Stimulated activated CD4-positive, alpha-beta T cell treated with anti-CD3 and anti-CD28 coated beads, Interleukin-1b, Interleukin-23, amount 100 ng/mL, for 1 hour (primary cell): Measurements from ENCODE around the gene ERCC1.
"Not testable (repeated sequence)": the region's sequence is repeated elsewhere in the genome, so short reads cannot be mapped to it uniquely, and the experiment has no call there.

ENCODE experiments used
- DNase-seq, 2 donors: peaks; one replicate each; pipeline ENCODE4 v3.0.0-alpha.2; 2020; ENCODE audit warnings: low read depth in 2 of 2

The ERCC1 gene

DNA sequence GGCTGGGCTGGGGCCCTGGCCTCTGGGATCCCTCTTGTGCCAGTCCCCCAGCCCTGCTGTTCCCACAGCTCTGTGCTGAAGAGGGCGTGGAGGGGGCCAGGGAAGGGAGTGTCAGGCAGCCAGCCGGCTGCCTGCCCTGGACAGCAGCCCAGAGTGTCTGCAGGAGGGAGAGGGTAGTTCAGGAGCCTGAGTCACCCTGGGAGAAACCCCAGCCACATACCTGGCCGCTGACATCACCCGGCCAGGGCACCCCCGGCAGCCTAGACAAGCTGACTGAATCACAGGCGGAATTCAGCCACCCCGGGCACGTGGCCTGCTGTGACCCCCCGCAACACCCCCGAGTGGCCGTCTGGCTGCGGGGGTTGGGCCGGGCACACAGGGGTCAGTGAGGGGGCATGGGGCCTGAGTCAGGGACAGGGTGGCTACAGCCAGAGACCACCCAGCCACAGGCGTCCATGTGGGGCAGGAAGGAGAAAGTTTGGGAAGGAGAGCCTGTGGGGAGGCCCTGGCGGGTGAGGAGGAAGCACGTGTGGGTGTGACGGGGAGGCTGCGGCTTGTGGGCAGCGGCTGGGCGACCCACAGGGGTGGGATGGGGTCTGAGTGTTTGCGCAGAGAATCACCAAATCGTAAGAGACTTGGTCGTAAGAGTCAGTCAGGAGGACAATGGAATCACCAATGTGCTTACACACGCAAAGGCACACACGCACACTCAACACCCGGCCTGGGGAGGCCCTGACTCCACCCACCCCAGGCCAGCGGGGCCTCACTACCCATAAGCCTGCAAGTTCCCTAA is 32.2 kb upstream of the ERCC1 start:
- peak in 1 of 2 donors; percentile 34 for DNase-seq

DNA sequence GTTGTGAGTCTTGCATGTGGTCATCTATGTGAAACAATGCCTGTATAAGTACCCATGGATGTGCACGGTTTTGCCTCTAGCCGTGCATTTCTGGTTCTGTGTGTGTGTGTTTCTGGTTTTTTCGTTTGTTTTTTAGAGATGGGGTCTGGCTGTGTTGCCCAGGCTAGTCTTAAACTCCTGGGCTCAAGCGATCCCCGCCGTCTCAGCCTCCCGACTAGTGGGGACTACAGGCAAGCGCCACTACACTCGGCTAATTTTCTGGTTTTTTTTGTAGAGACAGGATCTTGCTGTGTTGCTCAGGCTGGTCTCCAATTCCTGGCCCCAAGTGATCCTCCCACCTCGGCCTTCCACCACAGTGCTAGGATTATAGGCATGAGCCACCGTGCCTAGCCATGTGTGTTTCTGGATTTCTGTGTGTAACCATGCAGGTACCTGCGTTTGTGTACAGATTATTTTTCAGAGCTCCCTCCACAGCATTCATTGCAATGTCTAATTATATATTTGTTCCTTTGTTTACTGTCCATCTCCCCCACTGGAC is 28.2 kb upstream of the ERCC1 start:
- DNase-seq = no peak

DNA sequence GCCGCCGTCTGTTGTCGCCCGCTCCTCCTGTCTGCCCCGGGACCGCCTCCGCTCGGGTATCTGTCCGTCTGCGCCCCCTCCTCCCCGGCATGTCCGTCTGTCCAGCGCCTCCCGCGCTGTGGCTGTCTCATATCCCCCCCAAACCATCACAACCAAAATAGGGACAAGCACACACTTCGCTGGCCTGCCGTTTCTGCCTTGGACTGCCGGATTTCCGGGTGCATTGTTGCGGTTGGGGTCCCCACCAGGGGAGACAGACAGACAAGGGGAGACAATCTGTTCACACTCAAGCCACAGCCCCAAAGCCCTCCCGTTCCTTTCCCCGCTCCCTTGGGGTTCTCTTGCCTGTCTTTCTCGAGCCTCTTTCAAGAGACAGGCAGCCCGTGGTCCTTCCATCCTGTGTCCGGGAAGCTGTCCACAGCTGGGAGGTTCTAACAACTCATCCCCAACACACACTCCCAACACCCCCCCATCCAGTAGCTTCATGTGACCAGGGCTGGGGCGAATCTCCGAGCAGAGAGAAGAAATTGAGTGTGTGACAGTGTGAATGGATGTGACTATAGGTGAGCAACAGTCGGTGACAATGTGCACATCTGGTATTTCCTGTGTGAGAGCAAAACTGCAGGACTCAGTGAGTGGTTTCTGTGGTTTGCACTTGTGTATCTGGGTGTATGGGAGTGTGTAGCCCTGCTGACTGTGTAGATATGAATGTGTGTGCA is 27.6 kb upstream of the ERCC1 start:
- DNase-seq = peak in 1 of 2 donors; percentile 11

DNA sequence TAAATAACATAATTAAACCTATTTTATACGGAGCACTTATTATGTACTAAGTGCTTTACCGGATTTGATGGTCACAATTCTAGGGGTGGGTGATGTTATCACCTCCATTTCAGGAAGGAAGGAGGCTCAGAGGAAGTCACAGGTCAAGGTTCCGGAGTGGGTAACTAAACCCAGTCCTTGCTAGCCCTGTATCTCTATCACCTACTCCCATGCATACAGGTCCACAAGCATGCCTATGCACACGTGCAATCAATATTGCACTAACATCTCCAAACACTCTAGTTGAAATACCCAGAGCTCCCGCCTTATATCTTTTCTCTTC is 26.3 kb upstream of the ERCC1 start:
- no peak for DNase-seq

DNA sequence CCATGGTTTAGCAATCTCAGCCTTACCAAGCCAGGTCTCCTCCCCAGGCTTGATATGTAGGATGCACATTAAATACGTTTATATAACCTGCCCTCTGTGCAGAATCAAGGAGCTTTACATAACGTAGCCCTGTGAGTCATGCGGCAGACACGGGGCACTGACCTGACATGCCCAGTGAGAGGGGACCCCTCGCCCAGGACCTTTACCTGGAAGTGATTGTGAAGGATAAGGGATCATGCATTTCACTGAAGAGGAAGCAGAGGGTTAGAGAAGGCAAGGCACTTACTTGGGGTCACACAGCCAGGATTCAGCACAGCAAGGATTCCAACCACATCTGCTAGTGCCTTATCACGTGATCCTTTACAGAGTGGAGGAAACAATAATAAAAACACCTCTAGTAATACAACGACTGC is 25.2 kb upstream of the ERCC1 start:
- no peak for DNase-seq

DNA sequence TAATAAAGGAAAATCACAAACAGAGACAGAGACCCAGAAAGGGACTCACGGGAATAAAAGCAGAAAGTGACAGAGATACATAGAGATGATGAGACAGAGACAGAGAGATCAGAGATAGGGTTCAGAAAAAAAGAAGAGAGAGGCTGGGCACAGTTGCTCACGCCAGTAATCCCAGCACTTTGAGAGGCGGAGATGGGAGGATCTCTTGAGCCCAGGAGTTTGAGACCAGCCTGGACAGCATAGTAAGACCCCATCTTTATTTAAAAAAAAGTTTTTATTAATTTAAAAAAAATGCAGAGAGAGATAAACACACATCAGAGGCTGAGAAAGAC is 24.7 kb upstream of the ERCC1 start:
- DNase-seq = no peak

DNA sequence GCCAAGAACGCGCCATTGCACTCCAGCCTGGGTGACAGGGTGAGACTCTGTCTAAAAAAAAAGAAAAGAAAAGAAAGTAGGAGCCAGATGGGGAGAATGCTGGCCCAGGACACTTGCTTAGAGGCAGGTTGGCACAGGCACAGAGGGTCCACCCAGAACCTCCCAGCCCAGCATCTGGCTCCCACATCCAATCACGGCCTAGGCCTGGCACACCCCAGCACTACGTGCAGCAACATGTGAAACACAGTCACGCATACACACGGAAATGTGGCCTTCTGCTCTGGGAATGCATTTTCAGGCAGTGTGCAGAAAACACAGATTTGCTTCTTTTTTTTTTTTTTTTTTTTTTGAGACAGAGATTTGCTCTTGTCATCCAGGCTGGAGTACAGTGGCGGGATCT is 23.2 kb upstream of the ERCC1 start:
- DNase-seq = no peak

DNA sequence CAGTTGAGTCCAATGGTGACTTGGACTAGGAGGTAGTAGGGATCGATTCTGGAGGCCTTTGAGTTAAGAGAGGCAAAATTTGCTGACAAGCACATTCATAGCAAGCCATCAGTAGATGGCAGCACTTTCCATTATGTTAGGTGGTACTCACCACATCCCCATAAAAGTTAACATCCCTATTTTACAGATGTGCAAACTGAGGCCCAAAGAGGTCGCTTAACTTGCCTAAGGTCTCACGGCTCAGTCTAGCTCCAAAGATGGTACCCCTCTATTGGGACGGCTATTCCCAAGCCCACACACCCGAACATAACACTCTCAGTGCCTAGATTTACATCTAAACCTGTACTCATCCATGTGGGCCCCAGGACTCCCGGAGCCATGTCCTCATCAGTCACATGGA is 22.6 kb upstream of the ERCC1 start:
- DNase-seq = no peak

DNA sequence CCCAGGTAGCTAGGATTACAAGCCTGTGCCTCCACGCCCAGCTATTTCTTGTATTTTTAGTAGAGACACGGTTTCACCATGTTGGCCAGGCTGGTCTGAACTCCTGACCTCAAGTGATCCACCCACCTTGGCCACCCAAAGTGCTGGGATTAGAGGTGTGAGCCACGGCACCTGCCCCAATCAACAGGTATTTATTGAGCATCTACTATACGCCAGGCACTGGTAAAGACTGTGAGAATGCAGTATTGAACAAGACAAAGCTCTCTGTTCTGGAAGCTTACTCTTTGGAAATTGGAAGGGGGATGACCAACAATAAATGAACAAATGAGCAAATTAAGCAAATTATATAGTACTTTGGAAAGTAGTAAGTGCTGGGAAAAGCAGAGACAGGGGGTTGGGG is 21.4 kb upstream of the ERCC1 start:
- no peak for DNase-seq

DNA sequence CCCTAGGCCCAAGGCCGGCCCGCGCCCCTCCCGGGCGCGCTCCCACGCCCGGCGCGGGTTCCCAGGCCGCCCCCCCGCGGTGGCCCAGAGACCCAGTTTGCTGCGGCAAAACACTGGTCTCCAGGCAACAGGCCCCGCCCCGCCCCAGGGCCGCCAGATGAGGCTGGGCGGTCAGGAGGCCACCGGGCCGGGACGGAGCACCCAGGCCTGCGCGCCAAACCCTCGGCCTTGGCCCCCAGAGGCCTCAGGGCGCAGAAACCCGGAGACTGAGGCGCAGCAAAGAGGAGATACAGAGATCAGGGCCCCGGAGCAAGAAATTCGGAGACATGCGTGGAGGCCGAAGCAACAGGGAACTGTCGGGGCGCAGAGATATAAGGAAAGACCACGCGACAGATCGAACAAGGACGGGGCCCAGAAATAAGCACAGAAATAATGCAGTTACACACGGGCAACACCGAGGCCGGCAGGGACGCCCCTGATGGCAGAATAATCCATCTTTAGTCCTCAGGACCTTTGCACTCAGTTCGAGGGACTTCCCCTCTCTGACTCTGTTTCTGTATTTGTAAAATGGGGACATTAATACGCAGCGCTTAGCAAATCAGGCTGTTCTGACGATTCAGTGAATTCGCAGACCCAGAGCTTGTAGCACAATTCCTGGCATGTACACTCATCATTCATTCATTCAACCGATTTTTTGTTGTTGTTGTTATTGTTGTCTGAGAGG is 20.8 kb upstream of the ERCC1 start:
- DNase-seq = peak in 1 of 2 donors; percentile 54

DNA sequence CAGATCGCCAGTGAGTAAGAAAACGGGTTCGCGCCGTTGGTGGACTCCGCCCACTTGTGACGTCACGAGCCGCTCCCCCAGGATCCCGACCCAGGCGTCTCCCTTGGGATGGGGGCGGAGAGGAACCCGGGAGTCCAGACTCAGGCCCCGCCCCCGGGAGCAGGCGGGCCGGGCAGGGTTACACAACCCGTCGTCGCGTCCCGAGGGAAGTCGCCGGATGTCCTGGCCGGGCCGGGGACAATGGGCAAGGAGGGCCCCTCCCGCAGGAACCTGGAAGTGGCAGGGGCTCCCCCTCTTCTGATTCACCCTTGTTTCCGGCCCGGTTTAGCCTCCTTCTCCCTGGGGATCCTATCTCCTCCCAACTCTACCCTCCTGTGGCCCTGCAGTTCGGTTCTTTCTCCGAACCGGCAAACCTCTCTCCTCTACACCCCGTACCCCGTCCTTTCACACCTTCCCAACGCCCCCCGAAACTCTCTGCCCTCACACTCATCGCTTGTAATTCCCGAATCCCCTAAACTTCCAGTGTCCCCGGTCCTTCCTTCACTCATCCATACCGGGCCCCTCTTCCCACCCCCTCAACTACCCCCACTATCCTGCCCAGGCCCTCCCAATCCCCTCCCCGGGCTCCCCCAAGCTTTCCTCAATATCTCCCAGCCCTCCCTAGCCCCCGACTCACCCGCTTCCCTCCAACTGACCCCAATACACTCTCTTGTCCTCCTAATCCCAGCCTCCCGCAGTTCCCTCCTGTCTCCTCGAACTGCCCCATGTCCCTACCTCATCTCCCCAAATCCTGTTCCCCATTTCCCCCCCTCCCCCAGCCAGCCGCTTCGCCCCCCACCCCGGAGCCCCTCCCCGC is 20.0 kb upstream of the ERCC1 start:
- no peak for DNase-seq

DNA sequence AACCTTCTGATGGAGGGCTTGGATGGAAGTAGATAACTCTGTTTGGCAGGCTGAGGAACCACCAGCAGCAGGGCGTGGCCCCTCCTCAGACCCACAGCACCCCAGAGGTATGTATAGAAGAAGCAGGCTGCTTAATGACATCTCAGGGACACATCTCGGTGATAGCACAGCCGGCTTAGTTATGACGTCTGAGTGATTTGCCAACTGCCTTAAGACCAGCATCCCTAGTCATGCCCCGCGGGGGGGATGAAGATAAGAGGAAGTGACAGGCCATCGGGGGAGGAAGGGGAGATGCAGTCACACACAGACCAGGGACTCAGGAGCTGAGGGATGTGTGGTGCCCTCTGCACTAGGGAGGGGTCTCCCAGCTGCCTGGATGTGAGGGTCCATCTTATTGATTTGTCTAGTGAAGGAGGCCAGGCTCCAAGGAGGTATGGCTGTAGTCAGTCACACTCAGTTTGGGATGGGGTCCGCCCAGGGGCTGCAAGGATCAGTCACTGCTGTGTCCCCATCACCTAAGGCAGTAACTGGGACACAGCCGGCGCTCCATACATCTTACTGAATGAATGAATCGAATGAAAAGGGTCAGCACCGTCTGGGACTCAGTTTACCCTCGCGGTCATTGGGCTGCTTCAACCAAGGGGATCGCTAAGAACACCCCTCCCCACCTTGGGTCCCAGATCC is 19.2 kb upstream of the ERCC1 start:
- DNase-seq = no peak

DNA sequence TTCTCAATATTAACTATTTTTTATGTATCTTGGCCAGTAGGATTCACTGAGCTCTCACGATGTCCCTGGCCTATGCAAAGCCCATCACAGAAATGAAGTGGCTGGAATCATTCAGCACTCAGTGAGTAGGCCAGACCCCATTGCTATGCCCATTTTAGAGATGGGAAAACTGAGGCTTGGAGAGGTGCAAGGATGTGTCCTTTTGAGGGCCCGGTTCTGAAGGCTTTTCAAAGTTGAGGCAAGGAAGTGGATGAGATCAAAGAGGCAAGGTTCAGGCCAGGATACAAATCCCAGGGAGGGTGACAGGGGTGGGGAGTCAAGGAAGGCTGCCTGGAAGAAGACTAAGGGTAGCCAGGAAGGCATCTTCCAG is 18.7 kb upstream of the ERCC1 start:
- no peak for DNase-seq

DNA sequence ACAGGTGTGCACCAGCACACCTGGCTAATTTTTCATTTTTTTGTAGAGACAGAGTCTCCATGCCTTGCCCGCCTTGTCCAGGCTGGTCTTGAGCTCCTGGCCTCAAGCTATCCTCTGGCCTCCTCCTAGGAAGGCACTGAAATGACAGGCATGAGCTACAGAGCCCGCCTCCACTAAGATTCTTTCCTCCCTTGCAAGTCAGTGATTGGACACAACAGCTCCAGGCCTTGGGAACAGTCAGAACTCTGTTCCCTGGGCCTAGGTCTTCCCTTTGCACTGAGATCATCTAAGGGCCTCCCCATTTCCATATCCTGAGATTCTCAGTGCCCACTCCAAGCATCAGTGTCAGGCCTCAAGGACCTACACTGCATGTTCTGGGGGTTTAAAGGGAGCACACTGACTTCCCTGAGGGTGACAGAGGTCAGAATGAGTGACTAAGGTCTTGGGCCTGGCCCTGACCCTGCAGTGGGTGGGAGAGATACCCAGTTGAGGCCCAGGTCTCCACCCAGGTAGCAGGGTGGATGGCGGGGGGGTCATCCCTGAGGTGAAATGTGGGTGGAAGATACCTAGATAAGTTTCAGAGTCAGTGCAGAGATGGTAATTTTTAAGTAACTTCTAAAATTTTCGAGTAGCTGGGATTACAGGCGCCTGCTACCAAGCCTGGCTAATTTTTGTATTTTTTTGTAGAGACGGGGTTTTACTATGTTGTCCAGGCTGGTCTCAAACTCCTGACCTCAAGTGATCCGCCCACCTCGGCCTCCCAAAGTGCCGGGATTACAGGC is 17.3 kb upstream of the ERCC1 start:
- DNase-seq = no peak

DNA sequence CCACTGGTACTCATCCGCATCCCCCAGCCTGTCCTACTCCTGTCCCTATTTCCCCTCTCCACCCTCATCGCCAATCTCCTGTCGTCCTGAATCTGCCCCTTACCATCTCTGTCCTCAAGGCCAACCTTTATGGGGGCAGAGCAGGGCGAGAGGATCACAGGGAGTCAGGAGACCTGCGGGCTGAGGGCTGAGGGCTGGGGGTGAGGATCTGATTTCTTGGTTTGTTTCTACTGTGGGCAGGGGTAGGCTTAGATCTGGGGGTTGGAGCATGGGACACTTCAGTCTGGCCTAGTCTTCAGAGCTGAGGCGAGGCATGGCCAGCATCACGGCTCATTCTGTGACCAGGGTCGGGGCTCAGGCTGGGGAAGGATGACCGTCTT is 16.5 kb upstream of the ERCC1 start:
- DNase-seq = no peak

DNA sequence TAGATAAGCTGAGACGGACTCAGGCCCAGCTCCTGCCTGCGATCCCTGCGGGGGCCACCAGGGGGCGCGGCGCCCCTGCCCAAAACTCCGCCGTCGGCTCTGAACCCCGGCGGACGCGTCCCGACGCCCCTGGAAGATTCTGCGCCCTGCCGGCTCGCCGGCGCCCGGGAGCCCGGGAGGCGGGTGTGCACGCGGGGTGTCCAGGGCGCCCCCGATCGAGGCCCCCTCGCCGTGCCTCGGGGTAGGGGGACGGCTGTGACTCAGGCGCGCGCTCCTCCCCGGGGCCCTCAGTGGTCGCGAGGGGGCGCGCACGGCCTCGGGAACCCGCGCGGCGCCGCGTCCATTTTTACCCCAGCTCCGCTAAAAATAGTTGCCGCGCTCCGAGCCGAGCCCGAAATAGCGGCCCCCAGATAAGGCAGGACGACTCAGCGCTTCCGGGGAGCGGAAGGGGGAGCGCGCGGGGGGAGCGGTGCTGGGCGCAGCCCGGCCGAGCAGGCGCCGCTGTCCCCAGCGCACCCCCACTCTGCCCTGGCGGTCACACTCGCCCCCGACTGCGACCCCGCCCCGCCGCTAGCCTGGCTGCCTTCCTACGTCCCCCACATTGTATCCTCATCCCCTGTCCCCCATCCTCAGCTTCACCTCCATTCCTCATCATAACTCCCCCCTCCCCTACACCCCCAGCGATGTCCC is 16.0 kb upstream of the ERCC1 start:
- DNase-seq = peak; percentile 70 to 74

DNA sequence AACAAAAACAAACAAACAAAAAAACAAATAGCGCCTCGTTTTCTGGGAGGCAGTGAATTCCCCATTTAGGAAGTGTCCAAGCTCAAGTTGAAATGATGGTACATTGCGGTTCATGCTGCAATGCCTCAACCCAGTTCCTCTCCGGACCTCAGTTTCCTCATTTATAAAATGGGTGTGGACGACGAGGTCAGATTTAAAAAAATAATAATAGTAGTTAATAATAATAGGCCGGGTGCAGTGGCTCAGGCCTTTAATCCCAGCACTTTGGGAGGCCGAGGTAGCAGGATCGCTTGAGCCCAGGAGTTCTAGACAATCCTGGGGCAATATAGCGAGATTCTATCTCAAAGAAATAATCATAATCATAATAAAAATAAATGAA is 15.5 kb upstream of the ERCC1 start:
- DNase-seq = no peak

DNA sequence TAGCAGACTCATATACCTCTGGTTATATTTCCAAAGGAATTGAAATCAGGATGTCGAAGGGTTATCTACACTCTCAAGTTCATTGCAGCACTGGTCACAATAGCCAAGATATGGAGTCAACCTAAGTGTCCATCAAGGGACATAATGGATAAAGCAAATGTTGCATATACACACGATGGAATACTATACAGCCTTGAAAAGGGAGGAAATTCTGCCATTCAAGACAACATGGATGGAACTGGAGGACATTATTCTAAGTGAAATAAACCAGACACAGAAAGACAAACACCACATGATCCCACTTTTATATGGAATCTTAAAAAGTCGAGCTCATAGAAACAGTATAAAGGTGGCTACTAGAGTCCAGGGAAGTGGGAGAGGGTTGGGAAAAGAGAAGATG is 13.6 kb upstream of the ERCC1 start:
- no peak for DNase-seq

DNA sequence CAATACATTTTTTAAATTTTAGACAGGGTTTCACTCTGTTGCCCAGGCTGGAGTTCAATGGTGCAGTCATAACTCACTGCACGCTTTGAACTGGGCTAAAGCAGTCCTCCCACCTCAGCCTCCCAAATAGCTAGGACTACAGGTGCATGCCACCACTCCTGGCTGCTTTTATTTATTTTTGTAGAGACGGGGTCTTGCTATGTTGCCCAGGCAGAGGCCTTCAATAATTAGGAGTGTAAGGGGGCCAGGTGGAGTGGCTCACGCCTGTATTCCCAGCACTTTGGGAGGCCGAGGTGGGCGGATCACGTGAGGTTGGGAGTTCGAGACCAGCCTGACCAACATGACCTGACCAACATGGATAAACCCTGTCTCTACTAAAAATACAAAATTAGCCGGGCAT is 8.8 kb upstream of the ERCC1 start:
- DNase-seq = not testable (repeated sequence)

DNA sequence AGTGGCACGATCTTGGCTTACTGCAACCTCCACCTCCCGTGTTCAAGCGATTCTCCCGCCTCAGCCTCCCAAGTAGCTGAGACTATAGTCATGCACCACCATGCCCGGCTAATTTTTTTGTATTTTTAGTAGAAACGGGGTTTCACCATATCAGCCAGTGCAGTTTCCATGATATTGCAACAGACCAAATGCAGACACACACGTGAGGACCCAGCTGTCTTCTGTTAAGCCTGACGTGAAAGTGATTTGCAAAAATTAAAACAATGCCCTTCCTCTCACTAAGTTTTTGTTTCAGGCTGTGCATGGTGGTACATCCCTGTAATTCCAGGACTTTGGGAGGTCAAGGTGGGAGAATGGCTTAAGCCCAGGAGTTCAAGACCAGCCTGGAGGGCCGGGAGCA is 7.3 kb upstream of the ERCC1 start:
- DNase-seq = not testable (repeated sequence)
